Stimulated activated CD4-positive, alpha-beta T cell treated with anti-CD3 and anti-CD28 coated beads, Interleukin-4, amount 100 ng/mL, for 4 hours (primary cell): ENCODE measurements around the gene OCEL1.
"Not testable (repeated sequence)": the region's sequence is repeated elsewhere in the genome, so short reads cannot be mapped to it uniquely, and the experiment has no call there.

Experiments used
- DNase-seq, 2 experiments: peaks; one replicate each; pipeline ENCODE4 v3.0.0-alpha.2; 2020

The OCEL1 gene

GRCh38 chr19:17226002-17226933, at the start of gene OCEL1:
Gene OCEL1, plus strand, starts transcription at chr19:17226226. Its CDS starts 22 bp downstream, at chr19:17226248.
- peak; percentile 96 for DNase-seq

- no peak for DNase-seq
Measured at GRCh38 chr19:17178291-17178690, 47.7 kb upstream of the OCEL1 start.

GRCh38 chr19:17180997-17181702, 44.9 kb upstream of the OCEL1 start:
- DNase-seq = no peak

GRCh38 chr19:17183271-17183761, 42.7 kb upstream of the OCEL1 start:
- no peak for DNase-seq

GRCh38 chr19:17183858-17184321, 42.1 kb upstream of the OCEL1 start:
- no peak for DNase-seq

GRCh38 chr19:17184371-17184841, 41.6 kb upstream of the OCEL1 start:
- peak; percentile 18 to 31 for DNase-seq

- no peak for DNase-seq
Measured at GRCh38 chr19:17185590-17185989, 40.4 kb upstream of the OCEL1 start.

GRCh38 chr19:17191736-17192135, 34.3 kb upstream of the OCEL1 start:
- DNase-seq = not testable (repeated sequence)

GRCh38 chr19:17192751-17193150, 33.3 kb upstream of the OCEL1 start:
- DNase-seq = no peak

GRCh38 chr19:17194608-17195007, 31.4 kb upstream of the OCEL1 start:
- DNase-seq = no peak

GRCh38 chr19:17195106-17195505, 30.9 kb upstream of the OCEL1 start:
- DNase-seq = no peak

- no peak for DNase-seq
Measured at GRCh38 chr19:17196610-17197009, 29.4 kb upstream of the OCEL1 start.

- DNase-seq = no peak
Measured at GRCh38 chr19:17197666-17198065, 28.4 kb upstream of the OCEL1 start.

GRCh38 chr19:17200408-17201079, 25.5 kb upstream of the OCEL1 start:
- DNase-seq = no peak

- DNase-seq = no peak
Measured at GRCh38 chr19:17202249-17202648, 23.8 kb upstream of the OCEL1 start.

GRCh38 chr19:17202713-17203112, 23.3 kb upstream of the OCEL1 start:
- DNase-seq = no peak

- DNase-seq = peak; percentile 55 to 60
Measured at GRCh38 chr19:17205237-17206140, 20.5 kb upstream of the OCEL1 start.

GRCh38 chr19:17206736-17207581, 19.1 kb upstream of the OCEL1 start:
- no peak for DNase-seq

GRCh38 chr19:17209126-17210036, 16.6 kb upstream of the OCEL1 start:
- peak; percentile 13 to 36 for DNase-seq

GRCh38 chr19:17210296-17210695, 15.7 kb upstream of the OCEL1 start:
- no peak for DNase-seq
